GM18507 (cell line): ENCODE measurements around the gene FHIP2A.
"Not testable (repeated sequence)": the region's sequence is repeated elsewhere in the genome, so short reads cannot be mapped to it uniquely, and the experiment has no call there.

ENCODE experiments used
- DNase-seq: peaks from one replicate; pipeline ENCODE4 v3.0.0; 2011; ENCODE audit warnings: low read depth; ENCODE audit not compliant: insufficient read length; ENCODE audit errors: extremely low spot score
- FAIRE-seq: peaks from 2 replicates; lab custom pipeline; 2011; peaks lifted over from hg19 to GRCh38; lab: Jason Lieb, UNC

The FHIP2A gene

GRCh38 chr10:114821293-114821914 lies at the start of gene FHIP2A:
TSS of gene FHIP2A (plus strand) at chr10:114821780. CDS start at chr10:114822079, 299 bp downstream.
- DNase-seq (peak; percentile 65), FAIRE-seq (peak; percentile 83)

GRCh38 chr10:114772496-114773196 lies 48.9 kb upstream of the FHIP2A start:
- FAIRE-seq, result no peak
- no peak for DNase-seq

GRCh38 chr10:114773197-114773532 lies 48.4 kb upstream of the FHIP2A start:
- DNase-seq (no peak), FAIRE-seq (no peak)

GRCh38 chr10:114775082-114775481 lies 46.5 kb upstream of the FHIP2A start:
- FAIRE-seq, DNase-seq: not testable (repeated sequence)

- FAIRE-seq (no peak), DNase-seq (no peak)
These were observed 44.2 kb upstream of the FHIP2A start for GRCh38 chr10:114777415-114777814.

GRCh38 chr10:114779803-114780576 lies 41.6 kb upstream of the FHIP2A start:
- FAIRE-seq, result no peak
- DNase-seq, result no peak

GRCh38 chr10:114780577-114781184 lies 40.9 kb upstream of the FHIP2A start:
- no peak for FAIRE-seq
- no peak for DNase-seq

- FAIRE-seq (no peak), DNase-seq (no peak)
These were observed 38.9 kb upstream of the FHIP2A start for GRCh38 chr10:114782666-114783065.

- no peak for DNase-seq
- no peak for FAIRE-seq
These were observed 37.9 kb upstream of the FHIP2A start for GRCh38 chr10:114783686-114784085.

GRCh38 chr10:114786492-114786891 lies 35.1 kb upstream of the FHIP2A start:
- peak; percentile 69 for FAIRE-seq
- not testable (repeated sequence) for DNase-seq

- not testable (repeated sequence) for DNase-seq, FAIRE-seq
These were observed 34.4 kb upstream of the FHIP2A start for GRCh38 chr10:114787131-114787530.

- FAIRE-seq, result no peak
- no peak for DNase-seq
These were observed 29.8 kb upstream of the FHIP2A start for GRCh38 chr10:114791768-114792167.

- FAIRE-seq, result no peak
These were observed 26.5 kb upstream of the FHIP2A start for GRCh38 chr10:114795039-114795438.

GRCh38 chr10:114800361-114800760 lies 21.2 kb upstream of the FHIP2A start:
- DNase-seq (no peak), FAIRE-seq (no peak)

More at GRCh38 chr10:114795039-114795438, 26.5 kb upstream of the FHIP2A start:
- DNase-seq, result no peak

- FAIRE-seq (no peak), DNase-seq (no peak)
These were observed 20.2 kb upstream of the FHIP2A start for GRCh38 chr10:114801411-114801813.

- no peak for FAIRE-seq
- no peak for DNase-seq
These were observed 19.4 kb upstream of the FHIP2A start for GRCh38 chr10:114802177-114802576.

- DNase-seq (no peak), FAIRE-seq (no peak)
These were observed 14.8 kb upstream of the FHIP2A start for GRCh38 chr10:114806562-114807391.

GRCh38 chr10:114808982-114809381 lies 12.6 kb upstream of the FHIP2A start:
- no peak for FAIRE-seq
- DNase-seq, result no peak

- FAIRE-seq (peak; percentile 95), DNase-seq (peak; percentile 60)
These were observed 10.7 kb upstream of the FHIP2A start for GRCh38 chr10:114810926-114811325.
